Epithelial cell of esophagus (primary cell): ENCODE measurements around the gene CENPO.

ENCODE experiments used
- DNase-seq: peaks from one replicate; pipeline ENCODE4 v3.0.0; 2010; ENCODE audit warnings: low read depth
- H3K4me3 ChIP-seq: 2 replicates; pipeline ENCODE4 v1.5.1; 2011; ENCODE audit warnings: mild to moderate bottlenecking, low read length, control low read depth
- CTCF ChIP-seq: IDR thresholded peaks from 2 replicates; pipeline ENCODE4 v1.5.1; 2011; ENCODE audit warnings: low read depth, mild to moderate bottlenecking, low read length, control low read depth, inconsistent platforms; ENCODE audit not compliant: insufficient read depth; ENCODE audit errors: missing control alignments

The CENPO gene

GRCh38 chr2:24861500-24861899, 68.3 kb downstream of the CENPO start:
- no peak for TF ChIP-seq CTCF
- DNase-seq = no peak
- H3K4me3 ChIP-seq = no peak overlapping the region

GRCh38 chr2:24863641-24864040, 70.4 kb downstream of the CENPO start:
- no peak for DNase-seq
- no peak overlapping the region for H3K4me3 ChIP-seq
- TF ChIP-seq CTCF = no peak

- no peak for TF ChIP-seq CTCF
- H3K4me3 ChIP-seq = no peak overlapping the region
- no peak for DNase-seq
These were observed 73.7 kb downstream of the CENPO start for GRCh38 chr2:24866946-24867345.

- DNase-seq = no peak
- TF ChIP-seq CTCF = no peak
- no peak overlapping the region for H3K4me3 ChIP-seq
These were observed 77.2 kb downstream of the CENPO start for GRCh38 chr2:24870440-24870839.

DNA sequence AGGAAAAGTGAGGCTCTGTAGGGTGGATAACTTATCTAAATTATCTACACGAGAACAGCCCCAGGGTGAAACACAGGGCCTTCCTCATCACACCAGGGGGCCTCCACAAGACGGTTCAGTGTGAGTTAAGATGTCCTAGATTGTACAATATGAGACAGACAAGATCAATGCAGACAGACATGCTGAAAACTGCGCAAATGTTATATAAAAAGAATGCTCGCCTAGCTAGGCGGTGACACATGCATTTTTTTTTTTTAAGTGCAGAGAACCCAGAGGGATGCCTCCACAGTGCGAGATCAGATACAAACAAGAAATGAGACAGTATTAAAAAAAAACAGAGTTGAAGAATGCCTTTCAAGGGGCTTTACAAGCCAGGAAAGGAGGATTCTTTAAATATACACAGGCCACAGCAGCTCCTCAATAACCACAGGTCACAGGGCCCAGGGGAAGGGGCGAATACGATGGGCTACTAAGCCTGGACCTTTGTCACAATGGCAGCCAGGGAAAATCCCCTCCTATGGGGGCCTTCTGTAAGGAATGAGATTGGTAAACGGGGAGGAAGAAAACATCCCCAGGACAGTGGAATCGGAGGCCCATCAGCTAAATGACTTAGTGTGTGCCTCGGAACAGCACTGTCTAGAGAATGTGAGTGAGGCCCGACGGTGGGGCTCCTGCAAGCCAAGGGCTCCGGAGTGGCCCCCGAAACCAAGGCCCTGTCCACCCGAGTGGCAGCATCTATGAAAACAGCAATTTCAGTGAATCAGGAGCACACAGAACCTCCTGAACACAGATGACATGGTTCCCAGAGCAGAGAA, 77.9 kb downstream of the CENPO start:
- H3K4me3 ChIP-seq = no peak overlapping the region
- TF ChIP-seq CTCF = no peak
- DNase-seq = no peak

- TF ChIP-seq CTCF = no peak
- H3K4me3 ChIP-seq = no peak overlapping the region
- DNase-seq = no peak
These were observed 78.7 kb downstream of the CENPO start for GRCh38 chr2:24871852-24872333.
